ENCODE data around the gene HHIPL1. TPM values are rescaled to one million over a fixed set of nuclear protein-coding genes. Genes with fewer than 3 reads are reported as not detected.
A peak's percentile ranks its signal among the peaks of the same experiment; 100 is the strongest.

Gene HHIPL1
- total and polyA plus RNA-seq, 2 of the 8 experiments (the other 6 are each of a cell fraction or from before 2014, with no cell fraction given): 1.5 to 2.6 TPM

DNA sequence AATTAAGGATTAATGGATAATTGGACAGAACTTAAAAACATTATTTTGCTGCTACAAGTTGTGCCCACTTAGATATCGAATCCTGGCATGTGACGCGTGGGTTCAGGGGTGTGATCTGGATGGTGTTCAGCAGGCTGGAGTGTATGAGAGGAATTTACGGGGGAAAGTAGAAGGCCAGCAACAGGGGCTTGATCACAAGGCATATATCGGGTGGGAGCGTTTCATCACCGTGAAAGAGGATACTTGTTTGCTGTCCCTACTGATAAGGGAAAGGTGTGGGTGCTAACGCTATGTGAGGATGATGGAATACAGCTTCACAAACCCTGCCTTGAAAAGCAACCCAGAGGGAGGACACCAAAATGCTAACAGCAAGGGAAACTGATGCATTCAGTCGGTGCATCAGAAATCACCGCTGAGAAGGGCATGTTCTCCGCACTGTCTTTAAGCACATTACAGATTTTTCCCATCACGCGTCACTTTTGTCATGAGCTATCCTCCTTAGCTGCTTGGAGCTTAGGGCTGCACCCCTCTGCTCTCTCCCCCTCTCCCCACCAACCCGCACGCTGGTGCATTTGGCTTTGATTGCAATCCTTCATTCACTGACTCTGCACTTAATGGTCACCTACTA lies 13.4 kb downstream of the HHIPL1 start:
- Histone ChIP-seq H3K79me2 (ENCODE audit: control insufficient read depth in 1 of 2, insufficient read depth in 2 of 2, low read length in 2 of 2) (no peaks in the 10 kb centered on the region), H3K23me2 (ENCODE audit: low read depth, low read length) (peaks cover 16% of the 10 kb centered on the region), H2BK120ac (replicated peaks; ENCODE audit: low read depth, low read length) (no peak overlapping the region), H3K56ac (replicated peaks; ENCODE audit: insufficient read length, low read depth, low read length) (no peak overlapping the region), H3K79me1 (ENCODE audit: low read depth, low read length) (peaks cover 4% of the 10 kb centered on the region; the same call in 1 of the 2 replicates), H3K14ac (ENCODE audit: insufficient read length) (no peak overlapping the region), H2AFZ (ENCODE audit: low read length) (no peak overlapping the region), H4K91ac (replicated peaks; ENCODE audit: insufficient read length, low read length) (no peak overlapping the region), H3K27ac (ENCODE audit: low read depth, low read length) (no peak overlapping the region), H3K9me3 (ENCODE audit: insufficient read depth in 2 of 2, low read depth in 1 of 2, low read length in 1 of 2) (no peaks in the 10 kb centered on the region), H4K20me1 (replicated peaks in 1 of 2; ENCODE audit: control insufficient read depth in 1 of 2, insufficient read depth in 2 of 2, low read length in 2 of 2) (peaks cover 0 to 3% of the 10 kb centered on the region in 2 experiments), H2AK5ac (ENCODE audit: low read depth, low read length) (no peak overlapping the region), H3K4me2 (ENCODE audit: insufficient read depth in 1 of 2, low read depth in 2 of 2, low read length in 2 of 2) (no peak overlapping the region; a peak in 1 of 4 replicates), H3K9ac (replicated peaks in 1 of 4; ENCODE audit: extremely low read depth in 1 of 4, low read depth in 3 of 4, low read length in 3 of 4) (no peak overlapping the region), H3K4me3 (ENCODE audit: extremely low read depth in 1 of 4, insufficient read depth in 2 of 4, low read depth in 3 of 4, low read length in 4 of 4) (no peak overlapping the region), H3K4me1 (replicated peaks in 1 of 4; ENCODE audit: control insufficient read depth in 3 of 4, insufficient read depth in 4 of 4, low read length in 3 of 4) (peaks cover 7 to 29% (median 13%) of the 10 kb centered on the region in 4 experiments), H4K5ac (ENCODE audit: insufficient read length, low read depth, low read length) (no peak overlapping the region), H3K23ac (ENCODE audit: insufficient read length) (no peak overlapping the region), H3K36me3 (ENCODE audit: control insufficient read depth in 2 of 4, insufficient read depth in 4 of 4, low read length in 3 of 4) (0 out of 8 replicates have a peak, but pooled peaks cover 0 to 7% (median 0%) of the 10 kb centered on the region in 4 experiments), H2BK15ac (ENCODE audit: low read length) (no peak overlapping the region), H3K4ac (replicated peaks; ENCODE audit: insufficient read length, low read depth, low read length) (no peak overlapping the region), H3K27me3 (replicated peaks in 1 of 4; ENCODE audit: control insufficient read depth in 3 of 4, extremely low read depth in 1 of 4, insufficient read depth in 3 of 4, low read length in 3 of 4) (peaks cover 0 to 11% (median 3%) of the 10 kb centered on the region in 4 experiments; a peak in 3 of 7 replicates), H2BK12ac (ENCODE audit: low read depth, low read length) (no peak overlapping the region), H2BK20ac (ENCODE audit: low read length) (no peak overlapping the region), H4K8ac (ENCODE audit: extremely low read depth, insufficient read depth, low read length) (no peak overlapping the region), H2BK5ac (ENCODE audit: low read depth, low read length) (no peak overlapping the region), H3K18ac (ENCODE audit: extremely low read depth, low read length) (no peak overlapping the region)
- CTCF ChIA-PET (ENCODE audit: partially characterized antibody): interaction anchor here (0.6 to 2.9 kb wide), 10 partner anchors 9 to 140 kb away, joined by 3 to 9 read pairs (median 4); no protein-coding TSS in a partner anchor
- no peak for DNase-seq (ENCODE audit: low read depth in 1 of 2, low spot score in 2 of 2)
- WGBS, 2 experiments (ENCODE audit: extremely low coverage in 1 of 2, insufficient coverage in 1 of 2, insufficient read length in 1 of 2, insufficient replicate concordance in 2 of 2, low coverage in 1 of 2, low lambda C conversion rate in 2 of 2, missing lambda C conversion rate in 1 of 2): 87% methylated on average over 15 of the region's 15 CpGs; no CpG with 5 or more reads in 1 of the 2 experiments
- POLR2A ChIA-PET (ENCODE audit: partially characterized antibody): interaction anchor here (0.7 kb wide), 1 partner anchor 12 kb away, joined by 3 read pairs; no protein-coding TSS in a partner anchor
- peak; percentile 57 for FAIRE-seq
- TF ChIP-seq CTCF (IDR thresholded peaks at IDR 0.05; ENCODE audit: control extremely low read depth in 1 of 3, insufficient read depth in 1 of 3, low read depth in 1 of 3, low read length in 3 of 3) (no peak), ASH2L (IDR thresholded peaks at IDR 0.05; ENCODE audit: low read length) (no peak), SIX5 (IDR thresholded peaks at IDR 0.05; ENCODE audit: low read depth, low read length) (no peak), JUN (IDR thresholded peaks at IDR 0.05; ENCODE audit: low read depth, low read length) (no peak), GTF2F1 (IDR thresholded peaks at IDR 0.05; ENCODE audit: borderline replicate concordance, low read depth, low read length) (no peak), TAF7 (optimal IDR thresholded peaks at IDR 0.05; ENCODE audit: borderline replicate concordance, low read depth, low read length) (no peak), CHD1 (IDR thresholded peaks at IDR 0.05; ENCODE audit: low read depth, low read length) (no peak), SAP30 (IDR thresholded peaks at IDR 0.05; ENCODE audit: insufficient read depth, insufficient replicate concordance, low read length) (no peak), TEAD4 (IDR thresholded peaks at IDR 0.05; ENCODE audit: low read depth, low read length) (no peak), EGR1 (IDR thresholded peaks at IDR 0.05; ENCODE audit: borderline replicate concordance, low read depth, low read length) (no peak)

Measured in H1 (cell line).